NB4 (cell line): ENCODE results near the gene MRPL51.

ENCODE experiments used
- CTCF ChIP-seq: IDR thresholded peaks from one replicate; pipeline ENCODE4 v1.5.1; 2012; ENCODE audit warnings: low read depth, low read length
- POLR2A ChIP-seq: IDR thresholded peaks from 2 replicates; pipeline ENCODE4 v1.6.1; 2011; ENCODE audit warnings: mild to moderate bottlenecking; ENCODE audit not compliant: insufficient read length; ENCODE audit errors: extremely low read depth

DNA sequence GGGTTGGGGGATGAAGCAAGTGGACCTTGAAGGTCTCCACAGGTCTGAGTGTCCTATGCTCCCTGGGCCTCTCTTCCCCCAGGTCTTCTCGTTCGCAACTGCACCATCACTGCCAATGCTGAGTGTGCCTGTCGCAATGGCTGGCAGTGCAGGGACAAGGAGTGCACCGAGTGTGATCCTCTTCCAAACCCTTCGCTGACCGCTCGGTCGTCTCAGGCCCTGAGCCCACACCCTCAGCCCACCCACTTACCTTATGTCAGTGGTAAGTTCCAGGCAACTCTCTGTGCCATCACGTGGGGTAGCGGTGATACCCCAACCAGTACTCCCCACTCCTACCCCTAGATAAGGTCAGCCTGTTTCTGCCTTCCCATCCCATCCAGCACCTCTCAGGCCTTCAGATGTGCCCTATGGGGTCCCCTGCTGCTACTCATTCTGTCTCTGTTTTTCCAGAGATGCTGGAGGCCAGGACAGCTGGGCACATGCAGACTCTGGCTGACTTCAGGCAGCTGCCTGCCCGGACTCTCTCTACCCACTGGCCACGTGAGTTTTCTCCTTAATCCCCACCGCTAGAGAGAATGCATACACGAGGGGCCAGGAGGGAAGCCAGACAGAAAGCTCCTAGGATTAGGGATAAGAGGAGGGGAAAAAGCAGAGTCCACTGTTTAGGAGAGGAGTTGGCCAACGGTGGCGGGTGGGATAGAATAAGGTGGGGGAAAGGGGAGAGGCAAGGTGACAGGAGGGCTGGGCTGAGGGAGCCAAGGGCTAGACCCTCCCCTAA, 42.8 kb downstream of the MRPL51 start:
- TF ChIP-seq CTCF (no peak), POLR2A (no peak)
